ENCODE data around the gene LRRC17.
"Not testable (repeated sequence)": the region's sequence is repeated elsewhere in the genome, so short reads cannot be mapped to it uniquely, and the experiment has no call there.

The LRRC17 gene

GRCh38 chr7:102943423-102944169 is 30.8 kb downstream of the LRRC17 start:
- DNase-seq = no peak

- no peak for DNase-seq
These were observed 31.4 kb downstream of the LRRC17 start for GRCh38 chr7:102944241-102944640.

- no peak for DNase-seq
These were observed 39.0 kb downstream of the LRRC17 start for GRCh38 chr7:102951839-102952238.

DNA sequence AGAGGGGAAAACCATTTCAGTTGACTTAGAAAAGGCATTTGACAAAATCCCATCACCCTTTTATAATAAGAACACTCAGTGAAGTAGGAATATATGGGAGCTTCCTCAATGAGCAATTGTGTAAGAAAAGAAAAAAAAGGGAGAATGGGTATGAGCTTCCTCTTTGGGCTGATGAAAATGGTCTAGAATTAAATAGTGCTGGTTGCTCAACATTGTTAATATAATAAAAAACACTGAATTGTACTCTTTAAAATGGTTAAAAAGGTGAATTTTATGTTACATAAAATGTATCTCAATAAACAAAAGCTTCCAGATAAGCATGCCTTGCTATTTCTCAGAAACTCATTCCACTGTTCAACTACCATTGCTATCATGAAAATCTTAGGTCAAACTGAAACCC is 40.6 kb downstream of the LRRC17 start:
- DNase-seq = peak; percentile 69

DNA sequence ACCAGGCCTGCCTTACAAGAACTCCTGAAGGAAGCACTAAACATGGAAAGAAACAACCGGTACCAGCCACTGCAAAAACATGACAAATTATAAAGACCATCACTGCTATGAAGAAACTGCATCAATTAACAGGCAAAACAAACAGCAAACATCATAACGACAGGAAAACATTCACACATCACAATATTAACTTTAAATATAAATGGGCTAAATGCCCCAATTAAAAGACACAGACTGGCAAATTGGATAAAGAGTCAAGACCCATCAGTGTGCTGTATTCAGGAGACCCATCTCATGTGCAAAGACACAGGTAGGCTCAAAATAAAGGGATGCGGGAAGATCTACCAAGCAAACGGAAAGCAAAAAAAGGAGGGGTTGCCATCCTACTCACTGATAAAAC is 41.6 kb downstream of the LRRC17 start:
- DNase-seq = not testable (repeated sequence)

DNA sequence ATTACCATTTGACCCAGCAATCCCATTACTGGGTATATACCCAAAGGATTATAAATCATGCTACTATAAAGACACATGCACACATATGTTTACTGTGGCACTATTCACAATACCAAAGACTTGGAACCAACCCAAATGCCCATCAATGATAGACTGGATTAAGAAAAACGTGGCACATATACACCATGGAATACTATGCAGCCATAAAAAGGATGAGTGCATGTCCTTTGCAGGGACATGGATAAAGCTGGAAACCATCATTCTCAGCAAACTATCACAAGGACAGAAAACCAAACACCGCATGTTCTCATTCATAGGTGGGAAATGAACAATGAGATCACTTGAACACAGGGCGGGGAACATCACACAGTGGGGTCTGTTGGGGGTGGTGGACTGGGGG is 45.2 kb downstream of the LRRC17 start:
- DNase-seq = not testable (repeated sequence)

DNA sequence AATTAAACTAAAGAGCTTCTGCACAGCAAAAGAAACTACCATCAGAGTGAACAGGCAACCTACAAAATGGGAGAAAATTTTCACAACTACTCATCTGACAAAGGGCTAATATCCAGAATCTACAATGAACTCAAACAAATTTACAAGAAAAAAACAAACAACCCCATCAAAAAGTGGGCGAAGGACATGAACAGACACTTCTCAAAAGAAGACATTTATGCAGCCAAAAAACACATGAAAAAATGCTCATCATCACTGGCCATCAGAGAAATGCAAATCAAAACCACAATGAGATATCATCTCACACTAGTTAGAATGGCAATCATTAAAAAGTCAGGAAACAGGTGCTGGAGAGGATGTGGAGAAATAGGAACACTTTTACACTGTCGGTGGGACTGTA is 49.2 kb downstream of the LRRC17 start:
- DNase-seq = not testable (repeated sequence)

GRCh38 chr7:102966465-102966864 is 53.7 kb downstream of the LRRC17 start:
- DNase-seq = no peak

DNA sequence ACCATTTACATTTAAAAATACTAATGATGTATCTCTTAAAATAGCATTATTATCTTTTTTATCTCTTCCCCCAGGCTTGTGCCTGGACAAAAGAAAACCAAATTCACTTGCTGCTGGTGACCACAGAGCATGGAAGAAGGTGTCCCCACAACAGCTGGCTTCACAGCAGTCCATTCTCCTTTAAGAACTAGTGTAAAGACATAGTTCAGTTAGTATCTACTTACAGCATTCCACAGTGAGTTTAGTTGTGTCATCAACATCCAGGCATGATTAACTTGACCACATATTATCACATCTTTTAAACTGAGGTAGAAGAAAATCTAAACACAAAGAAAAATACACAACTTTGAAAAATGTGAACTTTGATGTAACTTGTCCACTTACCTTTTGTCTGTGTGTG is 55.0 kb downstream of the LRRC17 start:
- DNase-seq = no peak

GRCh38 chr7:102973096-102973802 is 60.4 kb downstream of the LRRC17 start:
- peak; percentile 19 for DNase-seq

DNA sequence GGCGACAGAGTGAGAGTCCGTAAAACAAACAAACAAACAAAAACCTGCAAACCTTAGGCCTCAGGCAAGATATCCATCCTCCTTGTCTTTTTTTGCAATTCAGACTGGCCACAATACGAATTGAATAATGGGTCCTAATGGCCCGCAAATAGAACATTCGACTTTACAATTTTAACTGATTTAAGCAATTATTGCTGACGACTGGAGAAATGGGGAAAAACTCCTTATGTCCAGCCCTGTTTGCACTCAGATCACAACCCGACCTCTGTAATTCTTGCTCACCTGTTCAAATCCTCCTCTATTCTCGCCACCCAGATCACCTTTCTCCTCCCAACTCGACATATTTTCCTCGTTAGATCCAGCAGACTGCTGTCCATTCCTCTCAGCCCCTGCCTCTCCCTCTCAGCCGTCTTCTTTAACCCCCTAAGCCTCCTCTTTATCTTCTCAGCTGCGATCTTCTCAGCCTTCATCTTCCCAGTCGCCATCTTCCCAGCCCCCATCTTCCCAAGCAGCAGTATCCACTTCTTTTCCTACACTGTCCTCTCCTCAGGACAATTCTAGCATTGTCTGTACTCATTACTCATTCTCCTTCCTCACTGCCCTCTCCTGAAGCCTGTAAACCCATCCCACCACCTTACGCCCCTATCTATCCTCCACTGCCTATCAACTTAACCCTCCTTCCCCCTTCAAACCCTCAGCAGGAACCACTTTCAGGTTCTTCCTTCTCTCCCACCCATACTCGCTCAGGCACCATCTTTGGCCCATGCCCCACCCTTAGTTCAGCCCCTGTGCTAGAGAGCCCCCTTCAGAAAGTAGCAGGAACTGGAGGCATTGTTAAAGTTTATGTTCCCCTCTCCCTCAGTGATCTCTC is 61.8 kb downstream of the LRRC17 start:
- DNase-seq = no peak

- DNase-seq = no peak
These were observed 63.1 kb downstream of the LRRC17 start for GRCh38 chr7:102975854-102976253.

GRCh38 chr7:102976493-102976892 is 63.7 kb downstream of the LRRC17 start:
- no peak for DNase-seq

DNA sequence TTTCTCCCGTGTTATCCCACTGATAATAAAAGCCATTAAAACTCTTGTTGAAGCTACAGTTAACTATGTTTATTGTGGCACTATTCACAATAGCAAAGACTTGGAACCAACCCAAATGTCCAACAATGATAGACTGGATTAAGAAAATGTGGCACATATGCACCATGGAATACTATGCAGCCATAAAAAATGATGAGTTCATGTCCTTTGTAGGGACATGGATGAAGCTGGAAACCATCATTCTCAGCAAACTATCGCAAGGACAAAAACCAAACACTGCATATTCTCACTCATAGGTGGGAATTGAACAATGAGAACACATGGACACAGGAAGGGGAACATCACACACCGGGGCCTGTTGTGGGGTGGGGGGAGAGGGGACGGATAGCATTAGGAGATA is 64.8 kb downstream of the LRRC17 start:
- DNase-seq = not testable (repeated sequence)

DNA sequence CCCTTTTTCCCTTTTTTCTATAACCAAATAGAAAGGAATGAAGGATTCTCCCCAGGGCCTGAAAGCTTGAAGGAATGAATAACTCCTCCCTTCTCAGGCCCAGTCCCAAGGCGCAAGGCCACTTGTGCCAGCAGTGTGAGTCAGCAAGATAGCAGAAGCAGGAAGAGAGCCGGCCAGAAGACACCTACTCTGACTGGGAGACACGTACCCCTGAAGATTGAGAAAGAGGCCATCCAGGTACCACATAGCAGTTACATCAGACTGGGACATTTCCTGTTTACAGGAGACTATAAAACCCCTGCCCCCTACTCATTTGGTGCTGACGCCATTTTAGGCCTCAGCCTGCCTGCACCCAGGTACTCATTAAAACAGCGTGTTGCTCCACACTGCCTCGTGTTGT is 65.5 kb downstream of the LRRC17 start:
- peak; percentile 33 for DNase-seq

- DNase-seq = no peak
These were observed 66.9 kb downstream of the LRRC17 start for GRCh38 chr7:102979670-102980069.

DNA sequence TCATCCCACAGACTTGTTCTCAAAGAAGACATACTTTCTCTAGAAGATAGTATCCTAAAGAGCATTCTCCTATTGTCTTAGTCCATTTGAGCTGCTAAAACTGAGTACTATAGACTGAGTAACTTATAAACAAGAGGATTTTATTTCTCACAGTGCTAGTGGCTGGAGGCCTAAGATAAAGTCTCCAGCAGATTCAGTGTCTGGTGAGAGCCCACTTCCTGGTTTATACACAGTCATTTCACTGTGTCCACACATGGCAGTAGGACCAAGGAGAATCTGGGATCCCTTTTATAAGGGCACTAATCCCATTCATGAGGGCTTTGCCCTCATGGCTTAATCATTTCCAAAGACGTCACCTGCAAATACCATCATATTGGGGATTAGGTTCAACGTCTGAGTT is 68.7 kb downstream of the LRRC17 start:
- DNase-seq = no peak

- no peak for DNase-seq
These were observed 69.4 kb downstream of the LRRC17 start for GRCh38 chr7:102982235-102982634.

GRCh38 chr7:102983602-102984001 is 70.8 kb downstream of the LRRC17 start:
- no peak for DNase-seq

DNA sequence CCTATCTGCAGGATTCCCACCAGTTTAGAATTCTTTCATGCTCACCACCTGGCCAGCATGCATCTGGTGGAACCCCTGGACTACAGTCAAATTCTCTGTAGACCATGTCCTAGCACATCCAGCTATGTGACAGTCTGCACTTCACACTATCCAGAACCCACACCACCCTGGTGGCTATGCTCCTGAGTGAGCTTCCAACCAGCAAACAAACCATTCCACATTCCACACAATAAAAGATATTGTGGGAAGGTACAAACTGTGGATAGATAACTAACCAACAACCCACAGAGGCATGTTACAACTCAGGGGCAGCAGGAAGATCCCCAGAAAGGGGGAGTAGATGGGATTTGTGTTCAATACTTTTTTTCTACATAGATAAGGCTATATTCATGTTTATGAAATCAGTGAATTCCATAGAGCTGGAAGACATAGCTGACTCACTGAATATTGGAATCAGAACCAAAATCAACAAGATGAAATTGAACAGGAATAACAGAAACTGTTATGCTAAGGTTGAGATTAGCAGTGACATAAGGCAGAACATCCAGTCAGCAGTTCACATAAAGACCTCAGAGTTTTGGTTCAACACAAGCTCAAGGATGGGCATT is 72.5 kb downstream of the LRRC17 start:
- DNase-seq = no peak

DNA sequence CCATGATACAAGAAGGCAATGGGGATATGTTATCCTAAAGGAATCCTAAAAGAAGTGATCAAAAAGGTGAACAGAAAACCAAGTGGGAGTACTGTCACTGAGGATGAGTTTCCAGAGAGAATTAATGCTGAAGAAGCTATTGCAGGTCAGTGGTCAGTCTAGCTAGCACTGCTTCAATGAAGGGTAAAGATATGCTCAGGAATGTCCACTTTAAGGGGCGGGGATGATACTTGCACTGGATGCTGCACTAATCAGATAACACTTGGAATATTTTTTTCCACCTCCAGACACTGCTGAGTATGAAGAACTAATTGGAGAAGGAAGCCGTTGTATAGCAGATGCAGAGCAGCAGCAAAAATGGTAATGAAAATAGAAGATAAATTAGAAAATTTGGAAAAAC is 75.3 kb downstream of the LRRC17 start:
- no peak for DNase-seq

DNA sequence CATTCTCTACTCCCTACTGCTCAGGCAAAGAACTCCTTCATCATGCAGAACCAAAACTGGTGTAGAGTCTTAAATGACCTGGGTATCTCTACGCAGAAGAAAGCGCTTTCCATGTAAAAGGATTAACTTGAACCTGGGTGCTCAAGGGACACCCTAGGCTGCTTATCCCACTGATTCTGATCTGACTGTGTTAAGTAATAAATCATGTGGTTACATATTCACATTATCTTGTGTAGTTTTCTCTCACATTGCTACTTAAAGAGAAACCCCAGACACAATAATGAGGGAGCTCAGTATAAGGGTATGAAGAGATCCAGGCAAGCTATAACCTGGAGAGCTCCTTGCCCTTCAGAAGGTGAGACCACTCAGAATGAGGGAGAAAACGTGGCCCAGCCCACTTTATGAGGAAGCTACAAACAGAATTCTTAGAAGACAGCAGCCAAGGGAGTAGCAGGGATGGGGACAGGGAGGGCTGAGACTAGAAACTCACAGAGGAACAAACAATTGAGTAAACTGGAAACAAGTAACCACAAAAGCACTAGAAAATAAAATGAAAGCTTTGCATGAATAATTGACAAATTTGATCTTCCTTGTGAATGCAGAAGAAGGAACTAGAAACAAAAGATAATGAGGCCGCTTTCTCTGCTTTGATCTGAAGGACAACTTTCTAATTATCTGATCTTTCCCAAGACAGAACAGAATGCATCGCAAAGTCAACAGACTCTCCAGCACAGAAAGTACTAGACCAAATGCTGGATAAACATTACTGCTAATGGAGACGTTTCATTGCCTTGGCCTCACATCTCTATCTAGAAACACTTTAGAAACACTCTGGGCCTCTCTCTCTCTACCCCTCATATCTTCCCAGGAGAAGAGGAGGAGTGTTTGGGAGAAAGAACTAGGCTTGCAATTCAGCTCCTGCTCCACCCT is 76.1 kb downstream of the LRRC17 start:
- peak; percentile 70 for DNase-seq

Measured in inflammatory macrophage treated with lipopolysaccharide for 4 hours (primary cell).